Dedifferentiated amniotic fluid mesenchymal stem cell (primary cell): ENCODE measurements around the gene STOML1.
A peak's percentile ranks its signal among the peaks of the same experiment; 100 is the strongest.
"Not testable (repeated sequence)": the region's sequence is repeated elsewhere in the genome, so short reads cannot be mapped to it uniquely, and the experiment has no call there.

Source experiments
- DNase-seq: peaks from one replicate; pipeline ENCODE4 v3.0.0-alpha.2; 2016; ENCODE audit errors: extremely low spot score

The STOML1 gene

DNA sequence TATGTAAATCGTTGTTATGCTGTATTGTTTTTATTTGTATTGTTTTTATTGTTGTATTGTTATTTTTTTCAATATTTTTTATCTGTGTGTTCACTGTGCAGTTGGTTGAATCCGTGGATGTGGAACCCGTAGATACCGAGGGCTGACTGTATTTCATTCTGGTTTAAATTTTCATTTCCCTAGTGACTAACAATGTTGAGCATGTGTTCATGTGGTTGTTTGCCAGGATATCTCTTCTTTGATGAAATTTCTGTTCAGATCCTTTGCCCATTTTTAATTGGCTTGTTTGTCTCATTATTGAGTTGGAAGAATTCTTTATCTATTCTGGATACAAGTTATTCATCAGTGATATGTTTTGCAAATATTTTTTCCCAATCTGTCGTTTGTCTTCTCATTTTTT, 29.7 kb downstream of the STOML1 start:
- DNase-seq = no peak

DNA sequence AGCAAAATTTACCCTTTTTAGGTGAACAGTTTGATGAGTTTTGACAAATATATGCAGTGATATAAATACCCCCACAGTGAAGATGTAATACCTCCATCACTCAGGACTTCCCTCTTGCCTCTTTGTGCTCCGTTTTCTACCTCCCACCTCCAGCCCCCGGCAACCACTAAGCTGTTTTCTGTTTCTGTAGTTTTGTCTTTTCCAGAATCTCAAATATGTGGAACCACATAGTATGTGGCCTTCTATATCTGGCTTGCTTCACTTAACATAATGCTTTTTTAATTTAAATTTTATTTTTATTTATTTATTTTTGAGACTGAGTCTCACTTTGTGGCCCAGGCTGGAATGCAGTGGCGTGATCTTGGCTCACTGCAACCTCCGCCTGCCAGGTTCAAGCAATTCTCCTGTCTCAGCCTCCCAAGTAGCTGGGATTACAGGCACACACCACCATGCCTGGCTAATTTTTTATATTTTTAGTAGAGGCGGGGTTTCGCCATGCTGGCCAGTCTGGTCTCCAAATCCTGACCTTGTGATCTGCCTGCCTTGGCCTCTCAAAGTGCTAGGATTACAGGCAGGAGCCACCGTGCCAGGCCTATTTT, 31.5 kb downstream of the STOML1 start:
- DNase-seq = not testable (repeated sequence)

DNA sequence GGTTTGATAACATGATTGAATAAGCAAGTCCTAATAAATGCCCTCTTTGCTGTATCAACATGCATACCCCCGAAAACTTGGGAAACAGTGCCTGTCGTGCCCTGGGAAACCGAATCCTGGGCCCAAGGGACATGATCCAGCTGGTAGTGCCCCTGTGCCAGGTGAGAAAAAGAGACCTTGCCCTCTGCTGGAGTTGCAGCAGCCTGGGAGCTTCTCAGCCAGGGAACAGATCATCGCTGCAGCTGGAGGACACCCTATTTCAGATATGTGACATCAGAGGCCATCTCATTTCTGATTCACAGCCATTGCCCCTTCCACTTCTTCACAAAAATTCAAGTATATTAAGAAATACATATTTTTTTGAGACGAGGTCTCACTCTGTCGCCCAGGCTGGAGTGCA, 32.3 kb downstream of the STOML1 start:
- no peak for DNase-seq

DNA sequence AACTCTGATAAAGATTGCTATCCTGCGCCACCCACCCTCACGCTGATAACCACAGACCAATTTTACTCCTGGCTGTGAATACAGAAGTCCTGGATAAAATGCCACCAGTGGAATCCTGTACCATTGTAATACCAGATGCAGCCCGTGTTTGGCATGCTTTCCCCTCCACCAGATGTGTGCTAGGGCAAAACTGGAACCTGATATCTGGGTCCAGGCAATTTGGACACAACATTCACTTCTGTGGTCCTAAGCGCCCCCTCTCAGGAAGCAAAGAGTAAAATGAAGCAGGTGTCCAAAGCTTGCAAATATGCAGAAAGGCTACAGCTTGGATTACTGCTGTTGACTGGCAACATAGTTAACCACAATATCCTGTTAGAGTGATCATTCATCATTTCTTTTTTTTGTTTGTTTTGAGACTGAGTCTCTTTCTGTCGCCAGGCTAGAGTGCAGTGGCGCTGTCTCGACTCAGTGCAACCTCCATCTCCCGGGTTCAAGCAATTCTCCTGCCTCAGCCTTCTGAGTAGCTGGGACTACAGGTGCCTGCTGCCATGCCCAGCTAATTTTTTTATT, 33.0 kb downstream of the STOML1 start:
- DNase-seq = peak; percentile 26

DNA sequence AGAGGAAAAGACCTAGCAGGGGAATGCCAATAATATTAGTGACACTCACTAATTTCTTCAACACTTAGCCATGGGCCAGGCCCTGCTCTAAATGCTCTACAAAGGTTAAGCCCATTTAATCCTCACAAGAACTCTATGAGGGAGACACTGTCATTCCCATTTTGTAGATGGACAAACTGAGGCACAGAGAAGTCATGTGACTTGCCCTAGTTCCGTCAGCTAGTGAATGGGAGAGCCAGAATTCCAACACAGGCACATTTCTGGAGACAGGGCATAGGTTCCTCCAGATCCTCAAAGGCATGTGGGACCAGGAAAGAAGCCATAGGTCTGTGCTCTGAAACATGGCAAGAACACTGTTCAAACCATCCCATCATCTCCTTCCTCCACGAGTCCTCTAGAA, 34.3 kb downstream of the STOML1 start:
- DNase-seq = no peak

DNA sequence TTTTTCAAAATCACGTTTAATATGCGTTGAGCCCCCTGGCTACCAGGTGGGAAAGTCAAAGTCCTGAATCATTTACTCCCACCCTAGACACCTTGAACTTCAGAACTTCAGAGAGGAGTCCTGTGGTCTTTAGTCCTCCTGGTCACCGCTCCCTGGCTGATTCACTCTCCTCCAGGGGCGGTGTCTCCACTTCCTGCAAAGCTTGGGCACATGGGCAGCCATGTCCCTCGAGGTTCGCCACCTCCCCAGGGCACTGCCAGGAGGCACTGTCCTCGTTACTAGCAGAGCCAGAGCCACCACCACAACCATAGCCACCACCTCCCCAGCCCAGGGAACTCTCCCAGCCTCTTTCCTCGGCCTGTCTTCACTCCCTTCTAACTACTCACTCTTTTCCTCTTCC, 34.8 kb downstream of the STOML1 start:
- no peak for DNase-seq

DNA sequence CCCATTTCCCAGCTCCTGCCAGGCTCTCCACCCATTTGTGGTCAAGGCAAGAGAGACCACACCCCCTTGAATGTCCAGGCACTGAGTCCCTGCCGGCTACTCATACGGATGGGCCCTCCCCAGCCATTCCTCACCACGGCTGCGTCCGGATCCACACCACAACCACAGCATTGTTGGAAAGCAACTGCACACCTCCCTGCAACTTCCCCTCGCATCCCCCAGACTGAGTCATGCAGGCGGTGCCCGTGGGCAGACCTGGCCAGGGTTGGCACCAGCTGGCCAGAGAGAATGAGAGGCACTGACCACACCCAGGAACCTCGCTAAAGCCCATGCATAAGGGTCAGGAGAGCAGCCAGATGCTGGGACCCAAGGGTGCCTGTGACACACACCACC, 35.4 kb downstream of the STOML1 start:
- peak; percentile 78 for DNase-seq

DNA sequence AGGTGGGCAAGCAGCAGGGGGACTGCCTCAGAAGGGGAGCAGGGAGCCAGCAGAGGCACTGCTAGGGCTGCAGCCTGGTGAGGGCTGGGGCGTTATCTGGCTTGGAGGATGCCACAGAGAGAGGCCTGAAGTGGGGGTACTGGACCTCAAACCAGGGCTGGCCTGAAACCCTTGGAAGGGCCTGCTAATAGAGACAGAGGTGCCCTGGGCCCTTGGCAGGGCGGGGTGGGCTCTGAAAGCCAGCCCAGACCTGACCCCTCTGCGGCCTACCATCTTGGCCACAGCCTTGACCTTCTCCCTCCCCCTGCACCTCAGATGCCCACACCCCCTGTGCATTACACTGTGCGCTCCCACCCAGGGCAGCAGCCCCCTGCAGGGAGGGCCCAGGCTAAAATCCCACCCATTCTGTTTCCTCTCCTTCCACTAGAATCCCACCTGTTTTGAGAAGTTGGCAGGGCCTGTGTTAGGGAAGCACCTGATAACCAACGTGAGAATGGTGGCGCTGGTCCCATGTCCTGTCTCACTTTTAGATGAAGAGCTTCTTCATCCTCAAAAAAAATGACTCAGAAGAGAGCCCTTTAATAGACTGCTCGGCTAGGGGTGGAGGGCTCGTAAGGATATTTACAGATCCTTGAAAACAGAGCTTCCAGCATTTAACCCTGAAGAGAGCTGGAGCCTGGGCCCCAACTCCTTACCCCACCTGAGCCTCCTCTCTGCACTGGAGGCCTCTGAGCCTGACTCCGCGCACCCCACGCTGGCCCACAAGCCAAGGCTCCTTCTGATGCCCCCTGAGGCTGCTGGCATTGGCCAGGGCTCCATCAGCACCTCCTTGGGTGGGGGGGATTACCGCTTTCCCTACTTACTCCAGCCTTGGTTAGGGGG, 36.0 kb downstream of the STOML1 start:
- no peak for DNase-seq

DNA sequence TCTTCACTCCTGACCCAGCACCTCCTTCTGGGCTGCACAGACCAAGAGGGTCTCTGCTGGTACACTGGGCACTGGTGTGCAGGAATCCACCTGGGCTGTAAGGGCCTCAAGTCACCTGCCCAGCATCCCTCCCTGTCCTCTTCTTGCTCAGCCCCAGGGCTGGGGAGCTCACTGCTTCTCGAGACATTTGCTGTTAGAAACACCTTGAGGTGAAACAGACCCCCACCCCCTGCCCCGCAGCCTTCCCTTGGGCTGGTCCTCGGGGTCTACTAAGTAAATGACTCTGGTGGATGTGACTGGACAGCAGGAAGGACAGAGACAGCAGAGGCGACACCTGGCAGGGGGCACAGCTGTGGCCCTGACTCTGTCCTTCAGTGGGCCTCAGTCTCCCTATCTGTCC, 36.8 kb downstream of the STOML1 start:
- no peak for DNase-seq

DNA sequence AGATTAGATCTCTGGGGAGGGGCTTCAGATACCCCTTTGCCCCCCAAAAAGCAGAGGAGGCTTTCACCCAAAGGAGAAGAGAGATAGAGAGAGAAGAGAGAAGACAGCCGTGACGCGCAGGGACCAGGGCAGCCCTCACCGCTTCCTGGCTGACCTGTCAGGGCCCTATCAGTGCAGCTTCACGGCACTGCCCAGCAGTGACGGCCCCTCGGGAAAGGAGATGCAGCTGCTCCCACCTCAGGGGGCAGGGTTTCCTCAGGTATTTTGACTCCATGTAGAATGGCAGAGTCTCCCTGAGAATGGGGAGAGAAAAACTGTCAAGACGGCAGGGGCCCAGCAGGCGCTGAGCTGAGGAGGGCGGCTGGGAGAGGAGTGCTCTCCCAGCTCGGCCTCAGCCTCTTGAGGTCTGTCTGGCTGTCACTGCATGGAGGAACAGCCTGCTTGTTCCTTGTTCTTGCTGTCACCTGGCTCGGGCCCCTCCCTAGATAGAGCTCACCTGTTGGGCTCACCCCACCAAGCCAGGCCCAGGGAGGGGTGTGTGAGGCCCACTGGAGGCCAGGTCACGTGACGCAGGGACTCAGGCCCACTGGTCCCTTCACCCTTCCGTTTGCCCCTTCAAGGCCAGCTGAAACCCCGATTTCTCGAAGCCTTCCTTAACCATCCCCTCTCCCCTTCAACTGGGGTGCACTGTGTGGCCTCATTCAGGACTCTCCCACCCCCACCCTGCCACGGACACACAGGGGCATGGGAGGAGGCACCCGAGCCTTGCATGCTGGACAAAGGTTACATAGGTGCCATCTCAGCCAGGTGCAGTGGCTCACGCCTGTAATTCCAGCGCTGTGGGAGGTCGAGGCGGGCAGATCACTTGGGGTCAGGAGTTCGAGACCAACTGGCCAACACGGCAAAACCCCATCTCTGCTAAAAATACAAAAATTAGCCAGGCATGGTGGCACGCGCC, 37.6 kb downstream of the STOML1 start:
- no peak for DNase-seq

DNA sequence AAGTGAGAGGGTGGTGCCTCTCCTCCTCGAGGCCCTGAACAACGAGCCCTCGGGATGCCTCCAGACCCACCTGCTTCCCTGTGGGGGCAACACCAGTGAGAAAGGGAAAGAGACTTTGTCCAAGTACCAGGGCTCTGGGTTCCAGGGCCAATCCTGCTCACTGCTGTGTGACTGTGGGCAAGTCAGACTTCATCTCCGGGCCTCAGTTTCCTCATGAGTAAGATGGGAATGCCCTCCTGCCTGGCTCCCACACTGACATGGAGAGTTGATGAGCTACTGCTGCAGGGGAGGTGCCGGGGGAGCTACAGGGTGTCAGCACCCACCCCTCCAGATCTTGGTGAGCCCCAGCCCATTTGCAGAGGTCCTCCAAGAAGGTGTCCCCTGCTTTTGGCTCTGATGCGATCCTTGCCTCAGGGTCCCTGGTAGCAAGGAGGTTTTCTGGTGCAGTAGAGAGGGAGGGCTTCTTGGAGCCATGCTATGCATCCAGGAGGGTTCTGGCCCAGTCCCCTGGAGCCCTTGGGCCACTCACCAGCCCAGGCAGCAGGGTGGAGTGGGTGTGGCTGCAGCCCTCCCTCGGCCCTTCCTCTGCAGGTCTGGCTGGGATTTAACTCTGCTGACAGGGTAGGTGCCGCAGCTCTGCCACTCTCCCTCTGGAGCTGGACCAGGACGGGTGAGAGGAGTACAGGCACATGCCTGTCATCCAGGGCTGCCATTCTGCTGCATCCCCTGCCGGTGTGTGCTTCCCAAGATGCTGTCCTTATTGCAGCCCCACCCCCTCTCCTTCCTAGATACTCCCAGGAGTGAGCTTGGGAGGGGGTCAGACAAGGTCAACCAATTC, 39.0 kb downstream of the STOML1 start:
- DNase-seq = no peak

DNA sequence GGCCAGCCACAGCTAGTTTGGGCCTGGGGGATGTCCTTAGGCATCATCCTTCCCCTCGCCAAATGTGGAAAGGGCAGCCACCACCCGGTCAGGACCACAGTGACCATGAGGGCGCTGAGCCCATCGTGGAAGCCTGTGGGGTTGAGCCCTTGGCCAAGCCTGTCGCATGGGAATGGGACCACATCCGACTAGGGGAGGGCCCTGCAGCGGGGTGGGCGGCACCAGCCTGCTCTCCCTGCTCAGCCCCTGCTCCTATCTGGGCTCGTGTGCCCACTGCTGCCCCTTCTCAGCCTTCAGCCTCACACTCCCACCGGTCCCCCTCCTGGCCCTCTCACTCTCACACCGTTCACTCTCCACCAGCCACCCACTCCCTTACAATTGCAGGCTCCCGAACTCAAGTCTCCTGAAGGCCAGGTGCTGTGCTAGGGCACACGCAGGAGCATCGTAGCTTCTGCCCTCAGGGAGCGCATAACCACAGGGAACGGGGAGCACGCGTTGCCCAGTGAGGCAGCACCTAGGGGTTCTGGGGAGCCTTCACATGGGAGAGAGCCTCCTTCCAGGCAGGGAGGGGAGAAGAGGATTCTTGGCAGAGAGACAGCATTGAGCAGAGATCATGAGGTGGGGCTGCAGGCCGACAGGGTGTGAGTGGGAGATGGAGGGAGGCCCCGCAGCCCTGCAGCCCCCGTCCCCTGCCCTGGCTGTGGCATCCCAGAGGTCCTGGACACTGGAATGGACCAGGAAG, 39.8 kb downstream of the STOML1 start:
- DNase-seq = no peak

DNA sequence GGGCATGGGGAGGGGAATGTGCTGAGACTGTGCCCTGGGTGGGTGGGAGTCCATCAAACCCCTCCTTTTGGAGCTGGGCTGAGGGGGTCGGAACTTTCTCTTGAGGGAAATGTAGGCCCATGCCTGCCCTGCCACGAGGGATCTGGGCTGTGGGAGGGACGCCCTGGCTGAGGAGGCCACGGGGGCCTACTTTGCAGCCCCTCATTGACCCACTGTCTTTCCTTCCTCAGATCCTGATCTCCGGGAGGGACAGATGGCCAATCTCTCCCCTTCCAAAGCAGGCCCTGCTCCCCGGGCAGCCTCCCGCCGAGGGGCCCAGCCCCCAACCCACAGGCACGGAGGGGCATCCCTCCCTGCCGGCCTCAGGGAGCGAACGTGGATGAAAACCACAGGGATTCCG, 40.5 kb downstream of the STOML1 start:
- DNase-seq = no peak

DNA sequence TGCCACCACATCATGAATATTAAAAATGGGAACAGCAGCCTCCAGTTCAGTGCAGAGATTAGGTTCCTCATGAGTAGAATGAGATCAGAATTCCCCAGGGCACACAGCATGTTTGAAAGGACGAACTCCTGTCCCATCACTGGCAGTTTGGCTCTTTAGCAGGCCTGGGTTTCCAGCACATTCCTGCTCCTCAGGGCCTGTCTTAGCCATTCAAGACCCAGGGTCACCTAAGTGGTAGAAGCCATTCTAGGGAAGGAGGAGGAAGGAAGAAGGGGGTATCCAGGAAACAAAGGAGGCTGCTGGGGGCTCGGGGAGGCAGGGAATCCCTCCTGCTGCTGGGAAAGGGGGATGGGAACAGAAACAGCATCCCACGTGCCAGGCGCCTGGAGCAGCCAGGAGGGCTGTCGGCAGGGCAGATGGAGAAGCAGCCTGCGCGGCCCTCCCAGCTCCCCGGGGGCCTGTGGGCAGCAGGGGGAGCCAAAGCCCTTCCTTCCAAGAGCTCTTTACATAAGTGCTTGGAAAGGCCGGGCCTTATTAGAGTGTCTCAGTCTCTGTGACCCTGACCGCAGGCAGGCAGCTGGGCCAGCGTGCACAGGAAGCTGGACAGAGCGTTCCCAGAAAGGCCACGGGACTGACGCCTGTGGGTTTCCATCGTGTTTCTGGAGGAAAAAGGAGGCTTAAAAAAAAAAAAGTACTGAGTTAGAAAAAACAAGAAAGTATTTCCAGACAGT, 41.1 kb downstream of the STOML1 start:
- DNase-seq = peak; percentile 91

DNA sequence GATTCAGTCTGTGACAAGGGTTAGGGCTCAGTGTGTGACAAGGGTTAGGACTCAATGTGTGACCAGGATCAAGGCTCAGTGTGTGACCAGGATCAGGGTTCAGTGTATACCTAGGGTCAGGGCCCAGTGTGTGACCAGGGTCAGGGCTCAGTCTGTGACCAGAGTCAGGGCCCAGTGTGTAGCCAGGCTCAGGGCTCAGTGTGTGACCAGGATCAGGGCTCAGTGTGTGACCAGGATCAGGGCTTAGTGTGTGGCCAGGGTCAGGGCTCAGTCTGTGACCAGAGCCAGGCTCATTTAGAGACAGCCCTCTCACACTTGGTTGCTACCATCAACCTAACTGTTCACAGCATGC, 41.6 kb downstream of the STOML1 start:
- no peak for DNase-seq

DNA sequence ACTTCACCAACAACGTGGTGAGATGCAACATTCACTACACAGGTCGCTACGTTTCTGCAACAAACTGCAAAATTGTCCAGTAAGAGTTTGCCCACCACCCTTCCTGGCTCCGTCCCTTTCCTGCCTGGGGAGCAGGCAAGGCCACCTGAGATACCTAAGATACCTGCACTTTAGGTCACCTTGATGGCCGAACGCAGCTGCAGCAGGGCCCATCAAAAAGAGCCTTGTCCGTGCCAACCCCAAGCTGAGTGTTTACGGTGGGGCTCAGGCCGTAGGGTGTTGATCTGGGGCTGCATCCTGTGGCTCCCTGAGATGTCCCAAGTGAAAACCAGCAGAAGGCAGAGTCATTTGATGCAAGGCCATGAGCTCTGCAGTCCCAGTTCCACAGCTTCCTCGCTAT, 42.6 kb downstream of the STOML1 start:
- no peak for DNase-seq

DNA sequence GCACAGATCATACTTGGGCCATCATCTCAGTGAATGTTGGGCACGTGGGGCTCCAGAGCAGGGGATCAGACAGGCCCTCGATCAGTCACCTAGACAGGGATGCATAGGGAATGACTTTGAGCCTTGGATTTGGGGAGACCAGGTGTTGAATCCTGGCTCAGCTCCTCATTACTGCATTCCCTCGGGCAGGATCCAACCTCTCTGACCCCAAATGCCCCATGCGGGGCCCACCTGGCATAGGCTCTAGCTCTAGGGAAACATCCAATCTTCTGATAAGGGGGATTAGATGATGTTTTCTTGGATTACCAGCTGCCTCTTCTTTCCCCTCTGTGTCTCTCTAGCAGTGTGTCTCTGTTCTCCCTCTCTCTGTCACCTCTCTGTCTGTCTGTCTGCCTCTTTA, 43.1 kb downstream of the STOML1 start:
- no peak for DNase-seq

DNA sequence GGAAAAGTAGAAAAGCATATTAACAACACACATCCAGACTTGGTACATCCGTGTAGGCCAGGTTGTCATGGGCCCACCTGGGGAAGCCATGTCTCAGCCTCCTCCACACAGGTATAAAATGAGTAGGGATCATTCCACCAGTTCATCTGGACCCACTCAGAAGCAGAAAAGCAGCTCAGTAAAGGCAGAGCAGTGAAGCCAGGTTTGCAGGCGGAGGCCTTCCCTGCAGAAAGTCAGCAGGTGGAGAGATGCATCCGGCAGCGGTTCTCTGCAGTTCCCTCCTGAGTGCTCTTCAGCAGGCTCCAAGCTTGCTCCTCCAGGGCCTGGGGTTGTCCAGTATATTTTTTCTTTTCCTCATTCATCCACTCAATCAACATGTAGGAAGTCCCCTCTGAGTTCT, 43.7 kb downstream of the STOML1 start:
- no peak for DNase-seq

DNA sequence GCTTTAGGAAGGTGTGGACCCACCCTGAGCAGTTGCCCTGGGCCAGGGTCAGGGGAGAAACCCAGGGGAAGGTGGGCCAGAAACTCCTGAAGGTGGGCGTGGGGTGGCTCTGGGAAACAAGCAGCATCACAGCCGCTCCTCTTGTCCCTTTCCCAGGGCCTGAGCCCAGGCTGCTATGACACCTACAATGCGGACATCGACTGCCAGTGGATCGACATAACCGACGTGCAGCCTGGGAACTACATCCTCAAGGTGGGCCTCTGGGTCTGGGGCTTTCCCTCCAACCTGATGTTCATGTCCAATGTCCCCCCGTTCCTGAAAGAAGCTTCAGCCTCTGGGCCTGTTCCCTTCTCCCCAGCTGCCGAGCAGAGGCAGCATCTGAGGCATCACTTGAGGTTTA, 44.4 kb downstream of the STOML1 start:
- DNase-seq = no peak
